WTC11 (cell line): ENCODE results near the gene TULP1. TPM values are rescaled to one million over a fixed set of nuclear protein-coding genes. Genes with fewer than 3 reads are reported as not detected.

Experiments
- AFF4 ChIP-seq: sonication (generic); formaldehyde crosslinking; IDR thresholded peaks from 2 replicates; pipeline ENCODE4 v1.8.1; 2023; ENCODE audit warnings: mild to moderate bottlenecking, missing genetic modification reagents, borderline replicate concordance
- ATF1 ChIP-seq: sonication (generic); formaldehyde crosslinking; IDR thresholded peaks from 2 replicates; pipeline ENCODE4 v1.8.1; 2023; ENCODE audit warnings: mild to moderate bottlenecking, moderate library complexity, missing genetic modification reagents
- CREB1 ChIP-seq: sonication (generic); formaldehyde crosslinking; IDR thresholded peaks from 2 replicates; pipeline ENCODE4 v1.8.0; 2023; ENCODE audit warnings: mild to moderate bottlenecking, missing genetic modification reagents
- CTCF ChIP-seq: fragments of 200-600 bp; IDR thresholded peaks from 2 replicates; pipeline ENCODE4 v1.8.0; 2022; ENCODE audit warnings: antibody characterized with exemption
- E2F5 ChIP-seq: sonication (generic); formaldehyde crosslinking; IDR thresholded peaks from 2 replicates; pipeline ENCODE4 v1.8.1; 2022; ENCODE audit warnings: mild to moderate bottlenecking, moderate library complexity, missing genetic modification reagents
- ELF4 ChIP-seq: sonication (generic); formaldehyde crosslinking; IDR thresholded peaks from 2 replicates; pipeline ENCODE4 v1.8.1; 2022; ENCODE audit warnings: low read depth, mild to moderate bottlenecking, moderate library complexity, missing genetic modification reagents
- ESRRA ChIP-seq: sonication (generic); formaldehyde crosslinking; IDR thresholded peaks from 2 replicates; pipeline ENCODE4 v1.8.1; 2022; ENCODE audit warnings: mild to moderate bottlenecking, missing genetic modification reagents, borderline replicate concordance
- FOXJ3 ChIP-seq: sonication (generic); formaldehyde crosslinking; IDR thresholded peaks from 2 replicates; pipeline ENCODE4 v1.9.0; 2021; ENCODE audit warnings: missing genetic modification reagents, mild to moderate bottlenecking, borderline replicate concordance
- FOXK1 ChIP-seq: sonication (generic); formaldehyde crosslinking; IDR thresholded peaks from 2 replicates; pipeline ENCODE4 v1.8.0; 2022; ENCODE audit warnings: mild to moderate bottlenecking, moderate library complexity, missing genetic modification reagents
- FOXP1 ChIP-seq: sonication (generic); formaldehyde crosslinking; IDR thresholded peaks from 2 replicates; pipeline ENCODE4 v1.8.0; 2022; ENCODE audit warnings: missing genetic modification reagents, mild to moderate bottlenecking, moderate library complexity, borderline replicate concordance
- FOXP4 ChIP-seq: sonication (generic); formaldehyde crosslinking; IDR thresholded peaks from 2 replicates; pipeline ENCODE4 v1.8.0; 2022; ENCODE audit warnings: mild to moderate bottlenecking, missing genetic modification reagents
- GTF2I ChIP-seq: fragments of 250-450 bp; sonication (Bioruptor Pico); conservative IDR thresholded peaks from 2 replicates; pipeline ENCODE4 v1.4.0; 2021; ENCODE audit warnings: mild to moderate bottlenecking
- JAZF1 ChIP-seq: fragments of 250-450 bp; sonication (Bioruptor Pico); IDR thresholded peaks from 2 replicates; pipeline ENCODE4 v1.9.0; 2021; ENCODE audit warnings: moderate library complexity, mild to moderate bottlenecking, inconsistent platforms
- JUN ChIP-seq: sonication (generic); formaldehyde crosslinking; IDR thresholded peaks from 2 replicates; pipeline ENCODE4 v1.8.0; 2023; ENCODE audit warnings: mild to moderate bottlenecking, missing genetic modification reagents
- NFYB ChIP-seq: sonication (generic); formaldehyde crosslinking; conservative IDR thresholded peaks from 2 replicates; pipeline ENCODE4 v1.8.0; 2022; ENCODE audit warnings: low read depth, missing genetic modification reagents
- STAT6 ChIP-seq: sonication (generic); formaldehyde crosslinking; conservative IDR thresholded peaks from 2 replicates; pipeline ENCODE4 v1.8.1; 2023; ENCODE audit warnings: mild to moderate bottlenecking, low read depth, missing genetic modification reagents, moderate library complexity
- USF2 ChIP-seq: sonication (generic); formaldehyde crosslinking; IDR thresholded peaks from 2 replicates; pipeline ENCODE4 v1.8.1; 2023; ENCODE audit warnings: mild to moderate bottlenecking, missing genetic modification reagents, moderate library complexity
- ZNF219 ChIP-seq: sonication (generic); formaldehyde crosslinking; IDR thresholded peaks from 2 replicates; pipeline ENCODE4 v1.8.0; 2023; ENCODE audit warnings: missing genetic modification reagents, mild to moderate bottlenecking, borderline replicate concordance
- ZNF232 ChIP-seq: sonication (generic); formaldehyde crosslinking; IDR thresholded peaks from 2 replicates; pipeline ENCODE4 v1.8.0; 2022; ENCODE audit warnings: mild to moderate bottlenecking, missing genetic modification reagents
- ZNF416 ChIP-seq: fragments of 250-450 bp; sonication (Bioruptor Pico); IDR thresholded peaks from 2 replicates; pipeline ENCODE4 v1.9.0; 2021; ENCODE audit warnings: mild to moderate bottlenecking, inconsistent platforms
- ZNF512 ChIP-seq: sonication (generic); formaldehyde crosslinking; IDR thresholded peaks from 2 replicates; pipeline ENCODE4 v1.8.1; 2022; ENCODE audit warnings: missing genetic modification reagents, borderline replicate concordance
- total RNA-seq: library from RNA; stranded (reverse); gene quantifications from 3 replicates; pipeline ENCODE4 v1.2.3, GENCODE V29; 2021

The TULP1 gene
- total RNA-seq, 1 experiment from 2014 or later: 2.9 TPM

- TF ChIP-seq ZNF512: no peak
- no peak for TF ChIP-seq ATF1 (CRISPR knock-in tag)
- no peak for TF ChIP-seq CREB1 (CRISPR knock-in tag)
- no peak for TF ChIP-seq GTF2I (CRISPR knock-in tag)
- TF ChIP-seq FOXP1 (CRISPR knock-in tag): no peak
- TF ChIP-seq AFF4 (CRISPR knock-in tag): no peak
- no peak for TF ChIP-seq FOXJ3 (CRISPR knock-in tag)
- no peak for TF ChIP-seq ZNF232
- TF ChIP-seq ZNF416 (CRISPR knock-in tag): 0 out of 2 replicates have a peak, but pooled peaks have one; percentile 29
- no peak for TF ChIP-seq NFYB (CRISPR knock-in tag)
- no peak for TF ChIP-seq ESRRA (CRISPR knock-in tag)
- no peak for TF ChIP-seq E2F5 (CRISPR knock-in tag)
- peak; percentile 65 for TF ChIP-seq USF2 (CRISPR knock-in tag)
- no peak for TF ChIP-seq STAT6
- TF ChIP-seq CTCF: no peak
- TF ChIP-seq ZNF219 (CRISPR knock-in tag): no peak
- no peak for TF ChIP-seq FOXP4
- no peak for TF ChIP-seq ELF4 (CRISPR knock-in tag)
- TF ChIP-seq JAZF1 (CRISPR knock-in tag): no peak
- TF ChIP-seq JUN (CRISPR knock-in tag): no peak
- no peak for TF ChIP-seq FOXK1 (CRISPR knock-in tag)
Measured at GRCh38 chr6:35469751-35470662, 42.7 kb downstream of the TULP1 start (continued).
